Body of pancreas (tissue), 4 donors: ENCODE measurements around the gene PPFIA4. TPM values are rescaled to one million over a fixed set of nuclear protein-coding genes. Genes with fewer than 3 reads are reported as not detected.
A peak's percentile ranks its signal among the peaks of the same experiment; 100 is the strongest.
"Not testable (repeated sequence)": the region's sequence is repeated elsewhere in the genome, so short reads cannot be mapped to it uniquely, and the experiment has no call there.

ENCODE experiments used
- ATAC-seq: fragments of 150-250 bp; one replicate; pipeline ENCODE4 v1.9.1; 2016
- DNase-seq, 4 donors: peaks; one replicate each; pipeline ENCODE4 v3.0.0-alpha.2; 2019
- H3K27ac ChIP-seq, 4 donors: fragments of 200-600 bp; sonication (generic); 1 replicate in 3 of 4; 2 replicates in 1 of 4; pipeline versions ENCODE4 v1.5.1 to v1.6.1; 2016 to 2019; ENCODE audit warnings: mild to moderate bottlenecking in 1 of 4, mixed read lengths in 1 of 4, moderate library complexity in 1 of 4
- H3K27me3 ChIP-seq, 2 donors: fragments of 200-600 bp; sonication (generic); one replicate each; pipeline ENCODE4 v1.6.0; 2016; ENCODE audit warnings: mild to moderate bottlenecking in 1 of 2
- H3K36me3 ChIP-seq, 2 donors: fragments of 200-600 bp; sonication (generic); replicated peaks in 1 of 2; 2 replicates each; pipeline ENCODE4 v1.5.1; 2016; ENCODE audit warnings: low read depth in 2 of 2; ENCODE audit not compliant: insufficient read depth in 1 of 2
- H3K4me1 ChIP-seq: fragments of 200-600 bp; sonication (generic); one replicate; pipeline ENCODE4 v1.6.0; 2016
- H3K4me3 ChIP-seq, 2 donors: fragments of 200-600 bp; sonication (generic); 1 replicate in 1 of 2; 2 replicates in 1 of 2; pipeline ENCODE4 v1.5.1; 2016 to 2019
- H3K9me3 ChIP-seq, 3 donors: fragments of 200-600 bp; sonication (generic); 1 replicate in 2 of 3; 2 replicates in 1 of 3; pipeline ENCODE4 v1.5.1; 2016
- CTCF ChIP-seq, 7 experiments: fragments of 450-650 bp in 4 of 7; fragments of 200-600 bp in 3 of 7; sonication (generic) in 3 of 7; IDR thresholded peaks; one replicate each; pipeline ENCODE4 v1.5.1; 2016 to 2019; ENCODE audit warnings: antibody characterized with exemption in 7 of 7
- POLR2A ChIP-seq, 3 donors: fragments of 450-650 bp; IDR thresholded peaks; one replicate each; pipeline ENCODE4 v1.6.1; 2016; ENCODE audit warnings: antibody characterized with exemption in 3 of 3, mild to moderate bottlenecking in 2 of 3
- WGBS, 2 donors: methylation state at CpG; one replicate each; pipeline ENCODE4 v1.1.5; 2017; 5-methylcytosine and 5-hydroxymethylcytosine counted together
- intact Hi-C: fragments of 100-400 bp; cut with DNase I; formaldehyde crosslinking; loops from one replicate; pipeline ENCODE4 v1.15.1; 2023
- total RNA-seq, 2 donors: library from RNA; depleted of rRNA; stranded (reverse); fragments of >200 nt; gene quantifications; one replicate each; pipeline ENCODE4 v1.1.0, GENCODE V29; 2016

PPFIA4 gene
- total RNA-seq, 2 donors from 2014 or later: not detected

GRCh38 chr1:203001986-203002385, 24.3 kb upstream of the PPFIA4 start:
- 78% methylated on average over 9 of the region's 9 CpGs for WGBS, 2 donors
- intact Hi-C loops: no loop called here

GRCh38 chr1:203002951-203003350, 23.3 kb upstream of the PPFIA4 start:
- Histone ChIP-seq H3K27me3 (no peaks in the 10 kb centered on the region), H3K4me1 (peaks cover 6% of the 10 kb centered on the region), H3K36me3 (no peaks in the 10 kb centered on the region), H3K9me3 (no peaks in the 10 kb centered on the region), H3K4me3 (no peak overlapping the region), H3K27ac (no peak overlapping the region)
- DNase-seq: no peak
- WGBS, 2 donors: 59 to 61% methylated on average over 1 of the region's 1 CpG
- ATAC-seq: no peak
- TF ChIP-seq POLR2A (IDR thresholded peaks at IDR 0.05) (no peak), CTCF (IDR thresholded peaks at IDR 0.05) (no peak)
- intact Hi-C loops: no loop called here

More at GRCh38 chr1:203001986-203002385, 24.3 kb upstream of the PPFIA4 start:
- ATAC-seq: no peak
- Histone ChIP-seq H3K9me3 (no peaks in the 10 kb centered on the region), H3K36me3 (no peaks in the 10 kb centered on the region), H3K4me3 (no peak overlapping the region), H3K4me1 (peaks cover 6% of the 10 kb centered on the region), H3K27me3 (no peaks in the 10 kb centered on the region), H3K27ac (no peak overlapping the region)
- DNase-seq: no peak
- TF ChIP-seq POLR2A (IDR thresholded peaks at IDR 0.05) (no peak), CTCF (IDR thresholded peaks at IDR 0.05) (no peak)

- H3K27me3 ChIP-seq, H3K36me3 ChIP-seq, intact Hi-C loops, H3K27ac ChIP-seq, H3K4me3 ChIP-seq, ATAC-seq, DNase-seq, H3K9me3 ChIP-seq: not testable (repeated sequence)
- 73 to 82% methylated on average over 17 of the region's 17 CpGs for WGBS, 2 donors
- H3K4me1 ChIP-seq: peaks cover 24% of the 10 kb centered on the region
Measured at GRCh38 chr1:203005395-203006142, 20.7 kb upstream of the PPFIA4 start.

- WGBS, 2 donors: 0 to 1% methylated on average over 28 to 76 of the region's 78 CpGs
- Histone ChIP-seq H3K4me1 (peaks cover 26% of the 10 kb centered on the region), H3K36me3 (peaks cover 0 to 7% of the 10 kb centered on the region in 2 donors), H3K9me3 (no peaks in the 10 kb centered on the region), H3K27me3 (no peaks in the 10 kb centered on the region), H3K27ac (peak within 1 kb of the TSS; percentile 81 to 92 (median 86)), H3K4me3 (peak within 1 kb of the TSS; percentile 79 to 85)
- ATAC-seq (peak; percentile 98), DNase-seq (peak; percentile 96 to 98 (median 97))
- TF ChIP-seq POLR2A (IDR thresholded peaks at IDR 0.05) (peak; percentile 75 to 93 (median 90)), CTCF (IDR thresholded peaks at IDR 0.05) (no peak)
- intact Hi-C loops: no loop called here
Measured at GRCh38 chr1:203006948-203007871, 19.1 kb upstream of the PPFIA4 start, which contains the start of gene TMEM183A. TSS of gene TMEM183A (plus strand) at chr1:203007374. CDS start at chr1:203007466, 92 bp downstream.

DNA sequence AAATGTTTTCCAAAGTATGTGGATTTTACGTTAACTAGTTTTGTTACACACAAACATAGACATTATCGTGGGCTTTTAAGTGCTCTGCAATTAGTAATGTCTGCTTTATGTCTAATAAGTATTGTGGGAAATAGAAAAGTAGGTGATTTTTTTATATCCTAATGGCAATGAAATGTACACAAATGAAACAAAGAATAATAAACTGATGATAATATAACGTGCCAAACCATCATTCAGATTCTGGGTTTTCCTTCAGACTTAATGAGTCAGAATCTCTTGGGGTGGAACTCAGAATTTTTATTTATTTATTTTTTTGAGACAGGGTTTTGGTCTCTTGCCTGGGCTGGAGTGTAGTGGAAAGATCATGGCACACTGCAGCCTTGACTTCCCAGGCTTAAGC, 17.1 kb upstream of the PPFIA4 start:
- H3K36me3 ChIP-seq: peaks cover 0 to 9% of the 10 kb centered on the region in 2 donors
- H3K4me1 ChIP-seq: peaks cover 26% of the 10 kb centered on the region
- DNase-seq: no peak
- WGBS, 2 donors: 84 to 90% methylated on average over 3 of the region's 3 CpGs
- no peak for TF ChIP-seq CTCF (IDR thresholded peaks at IDR 0.05)
- TF ChIP-seq POLR2A (IDR thresholded peaks at IDR 0.05): no peak
- H3K9me3 ChIP-seq: no peaks in the 10 kb centered on the region
- ATAC-seq: no peak
- no peaks in the 10 kb centered on the region for H3K27me3 ChIP-seq
- no peak overlapping the region for H3K27ac ChIP-seq
- no peak overlapping the region for H3K4me3 ChIP-seq
- intact Hi-C loops: no loop called here
